A549 (cell line): ENCODE measurements around the gene RBCK1. TPM values are rescaled to one million over a fixed set of nuclear protein-coding genes. Genes with fewer than 3 reads are reported as not detected.
"Not testable (repeated sequence)": the region's sequence is repeated elsewhere in the genome, so short reads cannot be mapped to it uniquely, and the experiment has no call there.

Experiments used
- ATAC-seq, 2 experiments: fragments of 200-7000 bp in 1 of 2; fragments of >200 bp in 1 of 2; cut with Nextera tagmentation in 1 of 2; cut with Tn5 transposase in 1 of 2; 3 replicates each; pipeline versions ENCODE4 v1.8.0 to v1.9.1; 2018 to 2020; ENCODE audit warnings: mild to moderate bottlenecking in 1 of 2, moderate library complexity in 1 of 2
- CTCF ChIA-PET: fragments of 300-600 bp; sonication (Branson Sonifier 250); formaldehyde crosslinking; extraction: SDS; loops from one replicate; lab custom pipeline; 2021; ENCODE audit warnings: antibody characterized with exemption, inconsistent platforms; lab: Yijun Ruan, JAX
- POLR2A ChIA-PET: fragments of 350-600 bp; formaldehyde crosslinking; extraction: SDS; loops from one replicate; lab custom pipeline; 2021; ENCODE audit warnings: antibody characterized with exemption, inconsistent platforms; lab: Yijun Ruan, JAX
- DNase-seq, 2 experiments: peaks; one replicate each; pipeline versions ENCODE4 v3.0.0 to v3.0.0-alpha.2; 2011 to 2016; ENCODE audit warnings: low read depth in 1 of 2, low spot score in 1 of 2
- FAIRE-seq: peaks from 2 replicates; lab custom pipeline; 2011; peaks lifted over from hg19 to GRCh38; lab: Jason Lieb, UNC
- H3K27ac ChIP-seq, 2 experiments: fragments of >200 bp; sonication (Bioruptor Twin); formaldehyde crosslinking; 3 replicates each; pipeline ENCODE4 v1.5.1; 2016 to 2017
- H3K4me1 ChIP-seq: fragments of >200 bp; sonication (Bioruptor Twin); formaldehyde crosslinking; 3 replicates; pipeline ENCODE4 v1.6.1; 2016
- H3K4me2 ChIP-seq: fragments of >200 bp; sonication (Bioruptor Twin); formaldehyde crosslinking; 3 replicates; pipeline ENCODE4 v1.6.1; 2016
- H3K4me3 ChIP-seq: fragments of >200 bp; sonication (Bioruptor Twin); formaldehyde crosslinking; 3 replicates; pipeline ENCODE4 v1.5.1; 2016
- H3K9me3 ChIP-seq: fragments of >200 bp; sonication (Bioruptor Twin); formaldehyde crosslinking; 3 replicates; pipeline ENCODE4 v1.6.1; 2016
- BHLHE40 ChIP-seq: IDR thresholded peaks from 2 replicates; pipeline ENCODE4 v1.6.1; 2012; ENCODE audit warnings: low read depth, low read length, inconsistent platforms
- CEBPB ChIP-seq, 2 experiments: fragments of >200 bp in 1 of 2; sonication (Bioruptor Twin) in 1 of 2; formaldehyde crosslinking in 1 of 2; IDR thresholded peaks; 2 replicates each; pipeline ENCODE4 v1.6.1; 2012 to 2016
- E2F6 ChIP-seq: IDR thresholded peaks from 2 replicates; pipeline ENCODE4 v1.6.1; 2012; ENCODE audit warnings: low read depth, borderline replicate concordance
- FOSL2 ChIP-seq, 2 experiments: fragments of 450-650 bp in 1 of 2; fragments of >200 bp in 1 of 2; sonication (Bioruptor Twin) in 1 of 2; formaldehyde crosslinking; IDR thresholded peaks; 2 replicates each; pipeline versions ENCODE4 v1.5.0 to v1.6.1; 2016 to 2020; ENCODE audit warnings: mild to moderate bottlenecking in 1 of 2, moderate library complexity in 1 of 2
- GATA3 ChIP-seq: IDR thresholded peaks from 2 replicates; pipeline ENCODE4 v1.6.1; 2012; ENCODE audit warnings: borderline replicate concordance
- HMGXB4 ChIP-seq: fragments of 250-450 bp; sonication (Bioruptor Pico); IDR thresholded peaks from 2 replicates; pipeline ENCODE4 v1.5.0; 2021; ENCODE audit warnings: mild to moderate bottlenecking, moderate library complexity, borderline replicate concordance
- HOXB13 ChIP-seq: fragments of 250-450 bp; sonication (Bioruptor Pico); IDR thresholded peaks from 2 replicates; pipeline ENCODE4 v1.5.0; 2020; ENCODE audit warnings: low read depth, mild to moderate bottlenecking, moderate library complexity
- MAX ChIP-seq: IDR thresholded peaks from 2 replicates; pipeline ENCODE4 v1.6.1; 2012
- POLR2AphosphoS2 ChIP-seq: conservative IDR thresholded peaks from 2 replicates; pipeline ENCODE4 v1.6.1; 2012; ENCODE audit warnings: low read length, improper control_type of control experiment, inconsistent platforms
- REST ChIP-seq: fragments of 200-600 bp; sonication (generic); IDR thresholded peaks from 2 replicates; pipeline ENCODE4 v1.6.1; 2016; ENCODE audit warnings: antibody characterized with exemption, mild to moderate bottlenecking, moderate library complexity
- RFX5 ChIP-seq: fragments of 450-650 bp; IDR thresholded peaks from 2 replicates; pipeline ENCODE4 v1.7.1; 2014; ENCODE audit warnings: antibody characterized with exemption, mild to moderate bottlenecking, moderate library complexity
- WGBS: methylation state at CpG from one replicate; pipeline ENCODE4 v1.1.6; 2017; ENCODE audit errors: missing lambda C conversion rate; 5-methylcytosine and 5-hydroxymethylcytosine counted together
- polyA plus RNA-seq, 4 experiments: library from polyadenylated mRNA; depleted of rRNA in 3 of 4; stranded (reverse); fragments of >200 nt; fragmentation: RNase III in 1 of 4; extraction: RNeasy Plus Mini Kit Qiagen cat#74134 plus additional on column Dnase treatment in 1 of 4; gene quantifications; 2 replicates in 3 of 4; 3 replicates in 1 of 4; pipeline ENCODE4 v1.2.3, GENCODE V29; 2011 to 2017

The RBCK1 gene
- polyA plus RNA-seq, 2 of the 4 experiments (the other 2 are of a cell fraction) = 117 to 222 TPM

- no peak for TF ChIP-seq HOXB13 (CRISPR knock-in tag)
- TF ChIP-seq BHLHE40 = no peak
- no peak for TF ChIP-seq HMGXB4 (CRISPR knock-in tag)
- Histone ChIP-seq H3K4me2 (peak overlapping the region; percentile 87), H3K4me3 (peak overlapping the region; percentile 93), H3K27ac (peak overlapping the region; percentile 94 to 98), H3K9me3 (no peaks in the 10 kb centered on the region), H3K4me1 (peaks cover 62% of the 10 kb centered on the region)
- peak; percentile 46 to 52 for ATAC-seq
- ChIA-PET CTCF (interaction anchor here (1.0 to 50.3 kb wide), 7 partner anchors 11 to 56 kb away, joined by 3 to 1229 read pairs (median 85); no protein-coding TSS in a partner anchor), POLR2A (interaction anchor here (0.8 to 14.2 kb wide), 8 partner anchors 8 to 161 kb away, joined by 3 to 147 read pairs (median 12); partner anchors contain the start of genes CSNK2A1 and RBCK1)
- no peak for FAIRE-seq
- WGBS = 58% methylated on average over 8 of the region's 8 CpGs
- no peak for DNase-seq
These were observed 25.6 kb upstream of the RBCK1 start for GRCh38 chr20:382291-383115.

- POLR2A ChIA-PET = interaction anchor here (3.1 to 14.2 kb wide), 4 partner anchors 13 to 24 kb away, joined by 19 to 147 read pairs (median 92); partner anchors contain the start of gene RBCK1
These were observed 24.2 kb upstream of the RBCK1 start for GRCh38 chr20:383889-384288.

GRCh38 chr20:384723-385122 is 23.4 kb upstream of the RBCK1 start:
- ChIA-PET CTCF (interaction anchor here (0.8 to 50.3 kb wide), 6 partner anchors 13 to 261 kb away, joined by 3 to 1229 read pairs (median 102); no protein-coding TSS in a partner anchor), POLR2A (interaction anchor here (8.1 to 14.2 kb wide), 3 partner anchors 14 to 20 kb away, joined by 77 to 147 read pairs (median 106); no protein-coding TSS in a partner anchor)
- FAIRE-seq (no peak), ATAC-seq (no peak), DNase-seq (no peak)
- WGBS = 92% methylated on average over 1 of the region's 1 CpG
- Histone ChIP-seq H3K4me1 (peaks cover 59% of the 10 kb centered on the region), H3K9me3 (no peaks in the 10 kb centered on the region), H3K4me2 (peak overlapping the region; percentile 87; the same call in 2 of the 3 replicates), H3K4me3 (no peak overlapping the region), H3K27ac (peak overlapping the region; percentile 94 to 98; a peak in 3 of 6 replicates)
- TF ChIP-seq POLR2AphosphoS2 (0 out of 2 replicates have a peak, but pooled peaks have one; percentile 14), RFX5 (no peak)
- TF ChIP-seq, all 56 proteins: peak for 1

More at GRCh38 chr20:383889-384288, 24.2 kb upstream of the RBCK1 start:
- no peak for FAIRE-seq
- no peak for DNase-seq
- Histone ChIP-seq H3K9me3 (no peaks in the 10 kb centered on the region), H3K4me1 (peaks cover 59% of the 10 kb centered on the region), H3K27ac (peak overlapping the region; percentile 94 to 98; a peak in 5 of 6 replicates), H3K4me3 (peak overlapping the region; percentile 8; the same call in 2 of the 3 replicates), H3K4me2 (peak overlapping the region; percentile 87; the same call in 2 of the 3 replicates)
- TF ChIP-seq MAX (no peak), POLR2AphosphoS2 (0 out of 2 replicates have a peak, but pooled peaks have one; percentile 46)
- ATAC-seq = no peak
- 85% methylated on average over 5 of the region's 5 CpGs for WGBS
- CTCF ChIA-PET = interaction anchor here (0.8 to 50.3 kb wide), 7 partner anchors 13 to 54 kb away, joined by 3 to 1229 read pairs (median 85); no protein-coding TSS in a partner anchor

- DNase-seq (no peak), ATAC-seq (no peak), FAIRE-seq (no peak)
- ChIA-PET POLR2A (interaction anchor here (1.0 to 14.2 kb wide), 4 partner anchors 14 to 22 kb away, joined by 4 to 147 read pairs (median 92); no protein-coding TSS in a partner anchor), CTCF (interaction anchor here (0.8 to 50.3 kb wide), 5 partner anchors 12 to 94 kb away, joined by 3 to 1229 read pairs (median 119); no protein-coding TSS in a partner anchor)
- WGBS = 96% methylated on average over 5 of the region's 5 CpGs
- peaks cover 60% of the 10 kb centered on the region for H3K4me1 ChIP-seq
- no peak overlapping the region for H3K4me3 ChIP-seq
- peak overlapping the region; percentile 0; the same call in 1 of the 3 replicates for H3K4me2 ChIP-seq
- H3K9me3 ChIP-seq = no peaks in the 10 kb centered on the region
- TF ChIP-seq REST (no peak), BHLHE40 (no peak), GATA3 (no peak), FOSL2 (IDR thresholded peaks at IDR 0.05) (no peak), FOSL2 (CRISPR knock-in tag; IDR thresholded peaks at IDR 0.05) (no peak), HOXB13 (CRISPR knock-in tag) (no peak), CEBPB (IDR thresholded peaks at IDR 0.05) (no peak), E2F6 (no peak)
- H3K27ac ChIP-seq = peak overlapping the region in 1 of 2 experiments; percentile 20; a peak in 3 of 6 replicates
These were observed 22.7 kb upstream of the RBCK1 start for GRCh38 chr20:385448-385847.

GRCh38 chr20:386634-387033 is 21.5 kb upstream of the RBCK1 start:
- not testable (repeated sequence) for FAIRE-seq, H3K4me3 ChIP-seq, ATAC-seq, H3K4me2 ChIP-seq, DNase-seq, H3K9me3 ChIP-seq
- peaks cover 62% of the 10 kb centered on the region for H3K4me1 ChIP-seq
- peak overlapping the region in 1 of 2 experiments; percentile 1; a peak in 1 of 6 replicates for H3K27ac ChIP-seq
- ChIA-PET CTCF (interaction anchor here (1.2 to 50.3 kb wide), 6 partner anchors 11 to 56 kb away, joined by 3 to 1229 read pairs (median 102); partner anchors contain the start of gene RBCK1), POLR2A (interaction anchor here (1.0 to 14.2 kb wide), 4 partner anchors 14 to 45 kb away, joined by 3 to 147 read pairs (median 92); no protein-coding TSS in a partner anchor)
- 95% methylated on average over 8 of the region's 8 CpGs for WGBS
